GM18867 (cell line): Measurements from ENCODE around the gene TKTL1.

Experiments
- ATAC-seq: cut with Tn5 transposase; IDR thresholded peaks from one replicate; pipeline ENCODE4 v1.9.1; 2021; ENCODE audit warnings: mild to moderate bottlenecking, moderate library complexity; ENCODE audit not compliant: unreplicated experiment

Gene TKTL1

GRCh38 chrX:154358829-154359228 is 63.2 kb downstream of the TKTL1 start:
- ATAC-seq = no peak

GRCh38 chrX:154359362-154360154 is 64.0 kb downstream of the TKTL1 start:
- no peak for ATAC-seq

- no peak for ATAC-seq
Measured at GRCh38 chrX:154360155-154360713, 64.6 kb downstream of the TKTL1 start.

GRCh38 chrX:154362085-154362742 is 66.6 kb downstream of the TKTL1 start:
- no peak for ATAC-seq

GRCh38 chrX:154363706-154364439 is 68.3 kb downstream of the TKTL1 start:
- ATAC-seq = no peak

- no peak for ATAC-seq
Measured at GRCh38 chrX:154365052-154365600, 69.5 kb downstream of the TKTL1 start.

GRCh38 chrX:154365997-154366665 is 70.5 kb downstream of the TKTL1 start:
- no peak for ATAC-seq

- ATAC-seq = no peak
Measured at GRCh38 chrX:154366666-154367055, 71.1 kb downstream of the TKTL1 start.

GRCh38 chrX:154367474-154368308 is 72.1 kb downstream of the TKTL1 start:
- no peak for ATAC-seq

- ATAC-seq = peak; percentile 37
Measured at GRCh38 chrX:154368630-154369448, 73.2 kb downstream of the TKTL1 start.

GRCh38 chrX:154369449-154370299 is 74.1 kb downstream of the TKTL1 start:
- ATAC-seq = no peak

- no peak for ATAC-seq
Measured at GRCh38 chrX:154370300-154371016, 74.9 kb downstream of the TKTL1 start.

GRCh38 chrX:154371017-154371788 is 75.6 kb downstream of the TKTL1 start:
- ATAC-seq = peak; percentile 64

- ATAC-seq = no peak
Measured at GRCh38 chrX:154371789-154372300, 76.2 kb downstream of the TKTL1 start.

GRCh38 chrX:154372612-154373022 is 77.0 kb downstream of the TKTL1 start:
- no peak for ATAC-seq
